H9 (cell line): ENCODE measurements around the gene SRRM3. TPM values are rescaled to one million over a fixed set of nuclear protein-coding genes. Genes with fewer than 3 reads are reported as not detected.

Source experiments
- DNase-seq: peaks from one replicate; pipeline ENCODE4 v3.0.0-alpha.2; 2017
- H2AFZ ChIP-seq: one replicate; pipeline ENCODE4 v1.6.1; 2013; ENCODE audit warnings: mild to moderate bottlenecking, low read length, control low read depth, moderate library complexity
- H2AK5ac ChIP-seq: 2 replicates; pipeline ENCODE4 v1.6.1; 2013; ENCODE audit warnings: low read length, control low read depth, mixed read lengths; ENCODE audit not compliant: insufficient read length
- H2BK120ac ChIP-seq: one replicate; pipeline ENCODE4 v1.6.1; 2013; ENCODE audit warnings: low read depth, mild to moderate bottlenecking, low read length, control low read depth, inconsistent platforms; ENCODE audit not compliant: poor library complexity, severe bottlenecking
- H2BK12ac ChIP-seq: 2 replicates; pipeline ENCODE4 v1.6.1; 2013; ENCODE audit warnings: low read length, control low read depth, mixed read lengths, low read depth; ENCODE audit not compliant: insufficient read length
- H2BK15ac ChIP-seq: 2 replicates; pipeline ENCODE4 v1.6.1; 2013; ENCODE audit warnings: low read depth, low read length, control low read depth
- H2BK20ac ChIP-seq: one replicate; pipeline ENCODE4 v1.6.1; 2013; ENCODE audit warnings: low read depth, mild to moderate bottlenecking, low read length, control low read depth, inconsistent platforms; ENCODE audit not compliant: poor library complexity, severe bottlenecking
- H2BK5ac ChIP-seq: 2 replicates; pipeline ENCODE4 v1.6.1; 2013; ENCODE audit warnings: low read length, control low read depth, mixed read lengths; ENCODE audit not compliant: insufficient read length
- H3K14ac ChIP-seq: 2 replicates; pipeline ENCODE4 v1.6.1; 2013; ENCODE audit warnings: low read length, control low read depth; ENCODE audit not compliant: insufficient read depth
- H3K18ac ChIP-seq: 2 replicates; pipeline ENCODE4 v1.6.1; 2013; ENCODE audit warnings: low read depth, mild to moderate bottlenecking, mixed read lengths, low read length, control low read depth; ENCODE audit not compliant: insufficient read length
- H3K23ac ChIP-seq: 2 replicates; pipeline ENCODE4 v1.6.1; 2013; ENCODE audit warnings: low read length, control low read depth, mixed read lengths, low read depth; ENCODE audit not compliant: insufficient read length
- H3K23me2 ChIP-seq: 2 replicates; pipeline ENCODE4 v1.6.1; 2013; ENCODE audit warnings: low read depth, mild to moderate bottlenecking, mixed read lengths, low read length, control low read depth; ENCODE audit not compliant: insufficient read length, poor library complexity, severe bottlenecking
- H3K27ac ChIP-seq: 2 replicates; pipeline ENCODE4 v1.5.1; 2013; ENCODE audit warnings: low read length, control low read depth, mixed read lengths, low read depth; ENCODE audit not compliant: insufficient read length
- H3K27me3 ChIP-seq: 2 replicates; pipeline ENCODE4 v1.6.1; 2013; ENCODE audit warnings: low read length, control low read depth, inconsistent platforms; ENCODE audit not compliant: insufficient read depth
- H3K4ac ChIP-seq: 2 replicates; pipeline ENCODE4 v1.6.1; 2013; ENCODE audit warnings: low read depth, mild to moderate bottlenecking, control low read depth, inconsistent platforms, low read length, moderate library complexity
- H3K4me1 ChIP-seq: 2 replicates; pipeline ENCODE4 v1.6.1; 2013; ENCODE audit warnings: low read length, control low read depth, inconsistent platforms; ENCODE audit not compliant: insufficient read depth
- H3K4me2 ChIP-seq: 2 replicates; pipeline ENCODE4 v1.6.1; 2013; ENCODE audit warnings: low read length, control low read depth, mixed read lengths; ENCODE audit not compliant: insufficient read length, insufficient read depth
- H3K56ac ChIP-seq: 2 replicates; pipeline ENCODE4 v1.6.1; 2013; ENCODE audit warnings: low read depth, mild to moderate bottlenecking, mixed read lengths, low read length, control low read depth; ENCODE audit not compliant: insufficient read length
- H3K79me1 ChIP-seq: 2 replicates; pipeline ENCODE4 v1.6.1; 2013; ENCODE audit warnings: low read depth, mild to moderate bottlenecking, moderate library complexity, low read length, control low read depth, inconsistent platforms; ENCODE audit not compliant: insufficient read depth, poor library complexity, severe bottlenecking
- H3K79me2 ChIP-seq: 2 replicates; pipeline ENCODE4 v1.6.1; 2013; ENCODE audit warnings: low read length, control low read depth, inconsistent platforms; ENCODE audit not compliant: insufficient read depth
- H3K9ac ChIP-seq: 2 replicates; pipeline ENCODE4 v1.6.1; 2013; ENCODE audit warnings: low read length, control low read depth, mixed read lengths; ENCODE audit not compliant: insufficient read length; ENCODE audit errors: extremely low read depth
- H3K9me3 ChIP-seq: one replicate; pipeline ENCODE4 v1.6.1; 2013; ENCODE audit warnings: low read depth, low read length, inconsistent platforms; ENCODE audit not compliant: control insufficient read depth
- H3T11ph ChIP-seq: one replicate; pipeline ENCODE4 v1.6.1; 2013; ENCODE audit warnings: mild to moderate bottlenecking, low read length, control low read depth, inconsistent platforms
- H4K20me1 ChIP-seq: one replicate; pipeline ENCODE4 v1.6.1; 2013; ENCODE audit not compliant: control insufficient read depth, insufficient read length, insufficient read depth
- H4K5ac ChIP-seq: 2 replicates; pipeline ENCODE4 v1.6.1; 2013; ENCODE audit warnings: low read depth, mild to moderate bottlenecking, mixed read lengths, low read length, control low read depth; ENCODE audit not compliant: insufficient read length
- H4K8ac ChIP-seq: replicated peaks from 2 replicates; pipeline ENCODE4 v1.6.1; 2013; ENCODE audit warnings: low read length, control low read depth, mixed read lengths, low read depth; ENCODE audit not compliant: insufficient read length
- H4K91ac ChIP-seq: 2 replicates; pipeline ENCODE4 v1.6.1; 2013; ENCODE audit warnings: low read depth, mild to moderate bottlenecking, moderate library complexity, mixed read lengths, low read length, control low read depth; ENCODE audit not compliant: insufficient read length
- H3K27ac Mint-ChIP-seq, 3 experiments: 2 replicates in 2 of 3; 3 replicates in 1 of 3; pipeline ENCODE4 v1.8.0; 2020 to 2021; ENCODE audit warnings: mixed read lengths in 3 of 3, mild to moderate bottlenecking in 1 of 3, moderate library complexity in 1 of 3
- H3K27me3 Mint-ChIP-seq: 2 replicates; pipeline ENCODE4 v1.8.0; 2021; ENCODE audit warnings: low read depth, mild to moderate bottlenecking, moderate library complexity, mixed read lengths
- H3K36me3 Mint-ChIP-seq, 3 experiments: 2 replicates in 2 of 3; 3 replicates in 1 of 3; pipeline ENCODE4 v1.8.0; 2020 to 2021; ENCODE audit warnings: low read depth in 3 of 3, mixed read lengths in 3 of 3; ENCODE audit not compliant: insufficient read depth in 1 of 3
- H3K4me1 Mint-ChIP-seq, 2 experiments: 2 replicates each; pipeline ENCODE4 v1.8.0; 2020; ENCODE audit warnings: mixed read lengths in 2 of 2
- H3K4me3 Mint-ChIP-seq, 2 experiments: 2 replicates in 1 of 2; 3 replicates in 1 of 2; pipeline ENCODE4 v1.8.0; 2020 to 2021; ENCODE audit warnings: mild to moderate bottlenecking in 2 of 2, mixed read lengths in 2 of 2, moderate library complexity in 1 of 2
- H3K9me3 Mint-ChIP-seq, 2 experiments: 2 replicates in 1 of 2; 3 replicates in 1 of 2; pipeline ENCODE4 v1.8.0; 2020; ENCODE audit warnings: mild to moderate bottlenecking in 2 of 2, mixed read lengths in 2 of 2, moderate library complexity in 1 of 2
- CTCF ChIP-seq: fragments of 200-600 bp; sonication (generic); conservative IDR thresholded peaks from 3 replicates; pipeline ENCODE4 v1.8.0; 2021; ENCODE audit warnings: antibody characterized with exemption, mild to moderate bottlenecking
- WGBS: extraction: QIAGEN DNeasy Blood & Tissue Kit; methylation state at CpG from one replicate; pipeline ENCODE4 v1.1.7; 2013; ENCODE audit warnings: missing lambda C conversion rate, low lambda C conversion rate, mixed read lengths; ENCODE audit not compliant: insufficient read length; ENCODE audit errors: extremely low coverage; 5-methylcytosine and 5-hydroxymethylcytosine counted together
- total RNA-seq: library from RNA; stranded (reverse); gene quantifications from 2 replicates; pipeline ENCODE4 v1.2.1, GENCODE V29; 2021

SRRM3 gene
- total RNA-seq, 1 experiment from 2014 or later: 11.0 TPM

- no peak overlapping the region for H4K91ac ChIP-seq
- no peak overlapping the region; a peak in 1 of 7 replicates for H3K27ac Mint-ChIP-seq
- no peak overlapping the region for H2AFZ ChIP-seq
- H3K9ac ChIP-seq: no peak overlapping the region
- TF ChIP-seq CTCF: no peak
- no peak overlapping the region for H4K8ac ChIP-seq
- H3K79me2 ChIP-seq: no peaks in the 10 kb centered on the region
- no peak overlapping the region for H2AK5ac ChIP-seq
- peaks cover 31 to 44% of the 10 kb centered on the region in 2 experiments for H3K4me1 Mint-ChIP-seq
- H4K20me1 ChIP-seq: no peaks in the 10 kb centered on the region
- H3K56ac ChIP-seq: no peak overlapping the region
- no peak overlapping the region for H3K4ac ChIP-seq
- no peaks in the 10 kb centered on the region for H3K9me3 Mint-ChIP-seq
- H2BK120ac ChIP-seq: no peak overlapping the region
- WGBS: no CpG with 5 or more reads among the region's 5 CpGs
- H2BK20ac ChIP-seq: no peak overlapping the region
- no peaks in the 10 kb centered on the region for H3K9me3 ChIP-seq
- H3K4me3 Mint-ChIP-seq: peak overlapping the region in 1 of 2 experiments; percentile 59; a peak in 2 of 5 replicates
- H3K79me1 ChIP-seq: no peaks in the 10 kb centered on the region
- no peaks in the 10 kb centered on the region for H3K23me2 ChIP-seq
- no peak overlapping the region for H2BK5ac ChIP-seq
- no peak overlapping the region for H4K5ac ChIP-seq
- DNase-seq: no peak
- peaks cover 5% of the 10 kb centered on the region; the same call in 1 of the 2 replicates for H3K4me1 ChIP-seq
- H3K36me3 Mint-ChIP-seq: no peaks in the 10 kb centered on the region; a peak in 1 of 7 replicates
- H3K27me3 Mint-ChIP-seq: peaks cover 41% of the 10 kb centered on the region
- H2BK15ac ChIP-seq: no peak overlapping the region
- no peak overlapping the region for H3K4me2 ChIP-seq
- H3K27me3 ChIP-seq: no peaks in the 10 kb centered on the region
- H3T11ph ChIP-seq: no peak overlapping the region
- H3K27ac ChIP-seq: no peak overlapping the region
- H2BK12ac ChIP-seq: no peak overlapping the region
- no peak overlapping the region for H3K18ac ChIP-seq
- H3K23ac ChIP-seq: no peak overlapping the region
- no peak overlapping the region for H3K14ac ChIP-seq
Measured at GRCh38 chr7:76273503-76273902, 71.8 kb downstream of the SRRM3 start.
